NCI-H2107 treated with DMSO at 0.1 percent for 48 hours (cell line): Measurements from ENCODE around the gene SPP2.

Experiments used
- DNase-seq: peaks from one replicate; lab custom pipeline; 2025; ENCODE audit not compliant: unreplicated experiment; lab: John Stamatoyannopoulos, UW

Gene SPP2

GRCh38 chr2:234050455-234051135, at the start of gene SPP2:
Gene SPP2 (plus strand): TSS chr2:234050702. CDS start chr2:234050787, 85 bp downstream.
- no peak for DNase-seq

- DNase-seq: no peak
These were observed 48.9 kb upstream of the SPP2 start for GRCh38 chr2:234001380-234002160.

GRCh38 chr2:234002281-234002680, 48.2 kb upstream of the SPP2 start:
- no peak for DNase-seq

GRCh38 chr2:234003972-234004617, 46.4 kb upstream of the SPP2 start:
- peak; percentile 71 for DNase-seq

- no peak for DNase-seq
These were observed 45.4 kb upstream of the SPP2 start for GRCh38 chr2:234005126-234005525.

GRCh38 chr2:234006501-234006900, 44.0 kb upstream of the SPP2 start:
- DNase-seq: no peak

GRCh38 chr2:234014427-234014826, 36.1 kb upstream of the SPP2 start:
- no peak for DNase-seq

GRCh38 chr2:234015861-234016260, 34.6 kb upstream of the SPP2 start:
- no peak for DNase-seq

GRCh38 chr2:234019896-234020295, 30.6 kb upstream of the SPP2 start:
- DNase-seq: no peak

GRCh38 chr2:234020332-234020731, 30.2 kb upstream of the SPP2 start:
- DNase-seq: no peak

- no peak for DNase-seq
These were observed 28.1 kb upstream of the SPP2 start for GRCh38 chr2:234022424-234022823.

GRCh38 chr2:234024304-234024703, 26.2 kb upstream of the SPP2 start:
- no peak for DNase-seq

GRCh38 chr2:234025466-234025865, 25.0 kb upstream of the SPP2 start:
- no peak for DNase-seq

GRCh38 chr2:234025891-234026401, 24.6 kb upstream of the SPP2 start:
- no peak for DNase-seq

- DNase-seq: no peak
These were observed 23.7 kb upstream of the SPP2 start for GRCh38 chr2:234026693-234027254.

- DNase-seq: no peak
These were observed 22.9 kb upstream of the SPP2 start for GRCh38 chr2:234027641-234028040.

- DNase-seq: no peak
These were observed 21.3 kb upstream of the SPP2 start for GRCh38 chr2:234029150-234029733.

- DNase-seq: no peak
These were observed 19.3 kb upstream of the SPP2 start for GRCh38 chr2:234031207-234031606.

GRCh38 chr2:234032279-234032856, 18.1 kb upstream of the SPP2 start:
- no peak for DNase-seq

- no peak for DNase-seq
These were observed 17.3 kb upstream of the SPP2 start for GRCh38 chr2:234033174-234033573.

- no peak for DNase-seq
These were observed 16.6 kb upstream of the SPP2 start for GRCh38 chr2:234033885-234034284.
